Panc1 (cell line): ENCODE data around the gene HUS1. TPM values are rescaled to one million over a fixed set of nuclear protein-coding genes. Genes with fewer than 3 reads are reported as not detected.

Source experiments
- total RNA-seq: library from RNA; stranded (reverse); gene quantifications from one replicate; pipeline ENCODE4 v1.2.1, GENCODE V29; 2021; ENCODE audit not compliant: unreplicated experiment

Gene HUS1
- total RNA-seq, 1 experiment from 2014 or later, result 72.7 TPM

Other genes starting within 250 kb of the HUS1 start
- 2.2 TPM for gene PKD1L1, start 31.1 kb downstream of the HUS1 start, total RNA-seq
- gene SUN3, start 49.5 kb upstream of the HUS1 start, total RNA-seq, result 0.49 TPM
- gene C7orf57, start 55.9 kb upstream of the HUS1 start, total RNA-seq, result 3.2 TPM
- 331 TPM for gene UPP1, start 109.7 kb upstream of the HUS1 start, total RNA-seq
- gene ABCA13, start 191.8 kb upstream of the HUS1 start, total RNA-seq, result 1.7 TPM